Measurements from ENCODE around the gene TANGO2. TPM values are rescaled to one million over a fixed set of nuclear protein-coding genes. Genes with fewer than 3 reads are reported as not detected.

TANGO2 gene, protein sequence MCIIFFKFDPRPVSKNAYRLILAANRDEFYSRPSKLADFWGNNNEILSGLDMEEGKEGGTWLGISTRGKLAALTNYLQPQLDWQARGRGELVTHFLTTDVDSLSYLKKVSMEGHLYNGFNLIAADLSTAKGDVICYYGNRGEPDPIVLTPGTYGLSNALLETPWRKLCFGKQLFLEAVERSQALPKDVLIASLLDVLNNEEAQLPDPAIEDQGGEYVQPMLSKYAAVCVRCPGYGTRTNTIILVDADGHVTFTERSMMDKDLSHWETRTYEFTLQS
- total RNA-seq = 41.8 and 43.8 TPM in 2 replicates

GRCh38 chr22:20020533-20021195 lies at the start of gene TANGO2:
TANGO2 (plus strand) TSS chr22:20021110; CDS start chr22:20036799, 15,689 bp downstream.
- no peak for TF ChIP-seq CTCF (IDR thresholded peaks at IDR 0.05; ENCODE audit: extremely low read depth, low read depth, low read length)
- H3K4me2 ChIP-seq (ENCODE audit: insufficient read depth, low read length) = peak within 1 kb of the TSS; percentile 94
- peaks cover 29% of the 10 kb centered on the region for H4K20me1 ChIP-seq (ENCODE audit: insufficient read depth, low read length)
- peak within 1 kb of the TSS; percentile 83 for H3K27ac ChIP-seq (ENCODE audit: low read depth, low read length)
- peaks cover 14% of the 10 kb centered on the region for H3K4me1 ChIP-seq (ENCODE audit: insufficient read depth, low read length)
- H3K36me3 ChIP-seq (ENCODE audit: insufficient read depth, low read length) = peaks cover 11% of the 10 kb centered on the region
- peak; percentile 100 for DNase-seq (ENCODE audit: insufficient read length, low spot score, missing footprints)
- peaks cover 45% of the 10 kb centered on the region for H3K79me2 ChIP-seq (ENCODE audit: insufficient read depth, low read length)
- peak within 1 kb of the TSS; percentile 98 for H3K4me3 ChIP-seq (ENCODE audit: insufficient read depth, low read length)
- no peaks in the 10 kb centered on the region for H3K9me3 ChIP-seq (ENCODE audit: low read depth, low read length)
- H2AFZ ChIP-seq (ENCODE audit: low read length) = peak within 1 kb of the TSS; percentile 91
- H3K27me3 ChIP-seq (ENCODE audit: insufficient read depth, low read length) = peaks cover 17% of the 10 kb centered on the region

DNA sequence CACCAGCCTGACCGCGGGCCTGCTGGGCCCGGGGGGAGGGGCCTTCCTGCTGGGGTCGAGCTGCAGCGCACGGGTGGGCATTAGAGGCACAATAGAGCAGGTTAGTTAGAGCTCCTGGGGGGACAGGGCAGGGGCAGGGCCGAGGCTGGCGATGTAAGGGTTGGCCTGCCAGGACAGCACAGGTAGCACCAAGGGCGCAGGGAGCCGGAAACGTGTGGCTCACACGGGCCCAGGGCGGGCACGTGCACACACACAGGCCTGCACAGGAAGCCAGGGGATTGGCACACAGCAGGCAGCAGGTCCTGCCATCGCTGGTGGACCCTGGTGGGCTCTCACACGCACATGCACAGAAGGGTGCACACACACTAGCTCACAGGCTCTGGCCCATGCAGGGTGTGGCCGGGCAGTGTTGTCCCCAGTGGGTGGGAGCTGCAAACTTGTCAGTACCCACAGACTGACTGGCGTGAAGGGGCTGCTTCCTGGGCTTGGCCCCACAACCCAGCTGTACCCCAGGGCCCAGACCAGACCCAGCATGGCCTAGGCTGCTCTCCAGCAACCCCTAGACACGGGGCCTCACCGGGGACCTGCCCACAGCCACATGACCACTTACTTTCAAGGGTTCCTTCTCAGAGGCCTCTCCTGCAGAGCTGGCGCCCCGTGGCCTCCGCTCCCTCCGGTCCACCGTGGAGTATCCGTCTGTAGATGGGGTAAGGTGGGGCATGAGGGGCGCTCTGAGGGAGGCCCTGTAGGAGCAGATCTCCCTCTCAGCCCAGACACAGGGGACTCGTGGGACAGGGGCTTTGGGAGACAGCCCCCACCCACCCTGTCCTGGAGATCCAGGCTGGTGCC lies 49.4 kb upstream of the TANGO2 start:
- peak; percentile 90 for DNase-seq (ENCODE audit: insufficient read length, low spot score, missing footprints)
- peaks cover 18% of the 10 kb centered on the region for H4K20me1 ChIP-seq (ENCODE audit: insufficient read depth, low read length)
- TF ChIP-seq CTCF (IDR thresholded peaks at IDR 0.05; ENCODE audit: extremely low read depth, low read depth, low read length) = no peak
- no peaks in the 10 kb centered on the region for H3K27me3 ChIP-seq (ENCODE audit: insufficient read depth, low read length)
- no peak overlapping the region for H3K4me2 ChIP-seq (ENCODE audit: insufficient read depth, low read length)
- no peaks in the 10 kb centered on the region for H3K4me1 ChIP-seq (ENCODE audit: insufficient read depth, low read length)
- no peak overlapping the region for H3K27ac ChIP-seq (ENCODE audit: low read depth, low read length)
- H3K4me3 ChIP-seq (ENCODE audit: insufficient read depth, low read length) = no peak overlapping the region
- no peaks in the 10 kb centered on the region for H3K9me3 ChIP-seq (ENCODE audit: low read depth, low read length)
- peaks cover 16% of the 10 kb centered on the region for H3K36me3 ChIP-seq (ENCODE audit: insufficient read depth, low read length)
- no peaks in the 10 kb centered on the region for H3K79me2 ChIP-seq (ENCODE audit: insufficient read depth, low read length)
- no peak overlapping the region for H2AFZ ChIP-seq (ENCODE audit: low read length)

GRCh38 chr22:19972251-19972650 lies 48.7 kb upstream of the TANGO2 start:
- Histone ChIP-seq H3K79me2 (ENCODE audit: insufficient read depth, low read length) (no peaks in the 10 kb centered on the region), H3K27me3 (ENCODE audit: insufficient read depth, low read length) (no peaks in the 10 kb centered on the region)
- no peak for TF ChIP-seq CTCF (IDR thresholded peaks at IDR 0.05; ENCODE audit: extremely low read depth, low read depth, low read length)

More at GRCh38 chr22:19972251-19972650, 48.7 kb upstream of the TANGO2 start:
- Histone ChIP-seq H3K4me3 (ENCODE audit: insufficient read depth, low read length) (no peak overlapping the region), H3K9me3 (ENCODE audit: low read depth, low read length) (no peaks in the 10 kb centered on the region), H3K4me1 (ENCODE audit: insufficient read depth, low read length) (no peaks in the 10 kb centered on the region), H3K4me2 (ENCODE audit: insufficient read depth, low read length) (no peak overlapping the region), H3K27ac (ENCODE audit: low read depth, low read length) (no peak overlapping the region), H2AFZ (ENCODE audit: low read length) (no peak overlapping the region), H3K36me3 (ENCODE audit: insufficient read depth, low read length) (peaks cover 9% of the 10 kb centered on the region), H4K20me1 (ENCODE audit: insufficient read depth, low read length) (peaks cover 18% of the 10 kb centered on the region)
- no peak for DNase-seq (ENCODE audit: insufficient read length, low spot score, missing footprints)

All from osteoblast (primary cell).